Gastroesophageal sphincter (tissue), 4 donors: ENCODE measurements around the gene NAB2. TPM values are rescaled to one million over a fixed set of nuclear protein-coding genes. Genes with fewer than 3 reads are reported as not detected.

Experiments
- ATAC-seq: fragments of 150-250 bp; one replicate; pipeline ENCODE4 v1.9.1; 2016; ENCODE audit warnings: mild to moderate bottlenecking, moderate library complexity
- H3K27ac ChIP-seq, 4 donors: fragments of 200-600 bp; sonication (generic) in 3 of 4; 1 replicate in 3 of 4; 2 replicates in 1 of 4; pipeline ENCODE4 v1.5.1; 2016 to 2019
- H3K27me3 ChIP-seq: fragments of 200-600 bp; sonication (generic); one replicate; pipeline ENCODE4 v1.5.1; 2019
- H3K36me3 ChIP-seq, 2 donors: fragments of 200-600 bp; sonication (generic); one replicate each; pipeline ENCODE4 v1.5.1; 2019; ENCODE audit warnings: control low read depth in 1 of 2
- H3K4me1 ChIP-seq, 3 donors: fragments of 200-600 bp; sonication (generic); 1 replicate in 2 of 3; 2 replicates in 1 of 3; pipeline ENCODE4 v1.5.1; 2016 to 2019; ENCODE audit warnings: control low read depth in 2 of 3
- H3K4me3 ChIP-seq, 2 donors: fragments of 200-600 bp; sonication (generic); one replicate each; pipeline ENCODE4 v1.5.1; 2019; ENCODE audit warnings: mild to moderate bottlenecking in 1 of 2, moderate library complexity in 1 of 2
- H3K9me3 ChIP-seq, 3 donors: fragments of 200-600 bp; sonication (generic); one replicate each; pipeline ENCODE4 v1.5.1; 2017 to 2019; ENCODE audit warnings: control low read depth in 2 of 3
- CTCF ChIP-seq, 4 experiments: fragments of 200-600 bp in 2 of 4; fragments of 450-650 bp in 2 of 4; sonication (generic) in 1 of 4; IDR thresholded peaks; one replicate each; pipeline ENCODE4 v1.5.1; 2017 to 2019; ENCODE audit warnings: antibody characterized with exemption in 4 of 4, mild to moderate bottlenecking in 2 of 4, moderate library complexity in 2 of 4
- EP300 ChIP-seq: sonication (generic); formaldehyde crosslinking; IDR thresholded peaks from one replicate; pipeline ENCODE4 v1.6.1; 2017; ENCODE audit warnings: antibody characterized with exemption, mild to moderate bottlenecking
- POLR2A ChIP-seq, 2 donors: fragments of 450-650 bp; IDR thresholded peaks; one replicate each; pipeline ENCODE4 v1.6.1; 2017; ENCODE audit warnings: antibody characterized with exemption in 2 of 2, mild to moderate bottlenecking in 2 of 2, moderate library complexity in 1 of 2
- POLR2AphosphoS5 ChIP-seq: sonication (generic); formaldehyde crosslinking; IDR thresholded peaks from one replicate; pipeline ENCODE4 v1.6.1; 2017; ENCODE audit warnings: antibody characterized with exemption
- WGBS, 2 donors: methylation state at CpG; one replicate each; pipeline ENCODE4 v1.1.5; 2018; ENCODE audit warnings: low coverage in 1 of 2; 5-methylcytosine and 5-hydroxymethylcytosine counted together
- total RNA-seq, 4 donors: library from RNA; depleted of rRNA; stranded (reverse); fragments of >200 nt; gene quantifications; one replicate each; pipeline ENCODE4 v1.1.0, GENCODE V29; 2016

Gene NAB2
- total RNA-seq, 4 donors from 2014 or later: 30.7 to 41.3 (median 38.8) TPM

- no peak overlapping the region for H3K4me3 ChIP-seq
- no peak for TF ChIP-seq EP300
- TF ChIP-seq POLR2A (IDR thresholded peaks at IDR 0.05): no peak
- TF ChIP-seq CTCF (IDR thresholded peaks at IDR 0.05): no peak
- no peak for TF ChIP-seq POLR2AphosphoS5
- H3K9me3 ChIP-seq: no peaks in the 10 kb centered on the region
- 32 to 70% methylated on average over 4 of the region's 9 CpGs for WGBS, 2 donors
- peaks cover 0 to 75% of the 10 kb centered on the region in 2 donors for H3K36me3 ChIP-seq
- ATAC-seq: no peak
- peak overlapping the region in 1 of 4 donors; percentile 27 for H3K27ac ChIP-seq
- no peaks in the 10 kb centered on the region for H3K27me3 ChIP-seq
- H3K4me1 ChIP-seq: peaks cover 0 to 53% (median 21%) of the 10 kb centered on the region in 3 donors
These were observed 17.3 kb downstream of the NAB2 start for GRCh38 chr12:57106021-57106708.

GRCh38 chr12:57107456-57108155 is 18.7 kb downstream of the NAB2 start:
- Histone ChIP-seq H3K27ac (peak overlapping the region in 3 of 4 donors; percentile 19 to 98 (median 24)), H3K9me3 (no peaks in the 10 kb centered on the region), H3K36me3 (peaks cover 0 to 61% of the 10 kb centered on the region in 2 donors), H3K27me3 (no peaks in the 10 kb centered on the region), H3K4me3 (no peak overlapping the region), H3K4me1 (peaks cover 0 to 57% (median 24%) of the 10 kb centered on the region in 3 donors)
- no peak for ATAC-seq
- 54 to 60% methylated on average over 2 to 6 of the region's 7 CpGs for WGBS, 2 donors
- TF ChIP-seq POLR2AphosphoS5: no peak
- TF ChIP-seq CTCF (IDR thresholded peaks at IDR 0.05): no peak
- TF ChIP-seq EP300: no peak
- no peak for TF ChIP-seq POLR2A (IDR thresholded peaks at IDR 0.05)

- Histone ChIP-seq H3K27me3 (no peaks in the 10 kb centered on the region), H3K36me3 (peaks cover 0 to 42% of the 10 kb centered on the region in 2 donors), H3K4me3 (peak overlapping the region; percentile 73 to 78), H3K27ac (peak overlapping the region in 3 of 4 donors; percentile 92 to 98 (median 98)), H3K9me3 (no peaks in the 10 kb centered on the region), H3K4me1 (peaks cover 0 to 59% (median 25%) of the 10 kb centered on the region in 3 donors)
- WGBS, 2 donors: 45 to 48% methylated on average over 6 to 7 of the region's 7 CpGs
- TF ChIP-seq POLR2A (IDR thresholded peaks at IDR 0.05) (no peak), CTCF (IDR thresholded peaks at IDR 0.05) (no peak), POLR2AphosphoS5 (no peak), EP300 (no peak)
- ATAC-seq: no peak
These were observed 20.5 kb downstream of the NAB2 start for GRCh38 chr12:57109207-57110103.

- peaks cover 0 to 59% (median 25%) of the 10 kb centered on the region in 3 donors for H3K4me1 ChIP-seq
- TF ChIP-seq CTCF (IDR thresholded peaks at IDR 0.05) (peak in 1 of 4 experiments; percentile 10), POLR2AphosphoS5 (no peak)
- peak overlapping the region; percentile 73 to 78 for H3K4me3 ChIP-seq
These were observed 21.5 kb downstream of the NAB2 start for GRCh38 chr12:57110104-57111030.

More at GRCh38 chr12:57110104-57111030, 21.5 kb downstream of the NAB2 start:
- peak overlapping the region; percentile 92 to 98 (median 96) for H3K27ac ChIP-seq
- ATAC-seq: no peak
- WGBS, 2 donors: 0% methylated on average over 4 of the region's 28 CpGs; no CpG with 5 or more reads in 1 of the 2 donors
- no peaks in the 10 kb centered on the region for H3K27me3 ChIP-seq
- no peaks in the 10 kb centered on the region for H3K9me3 ChIP-seq
- peaks cover 0 to 33% of the 10 kb centered on the region in 2 donors for H3K36me3 ChIP-seq
